Activated B cell treated with CpG ODN at 0.5 μM for 24 hours (primary cell): ENCODE data around the gene VWA8. TPM values are rescaled to one million over a fixed set of nuclear protein-coding genes. Genes with fewer than 3 reads are reported as not detected.
A peak's percentile ranks its signal among the peaks of the same experiment; 100 is the strongest.

Experiments
- ATAC-seq: fragments of 200-7000 bp; cut with Tn5 transposase; one replicate; pipeline ENCODE4 v1.10.0; 2021; ENCODE audit warnings: low read depth, mild to moderate bottlenecking, moderate library complexity
- CTCF ChIA-PET: fragments of 350-600 bp; sonication (Branson Sonifier 250); formaldehyde crosslinking; loops from one replicate; lab custom pipeline; 2021; ENCODE audit warnings: antibody characterized with exemption; lab: Charles Lee
- POLR2A ChIA-PET: fragments of 350-600 bp; sonication (Branson Sonifier 250); formaldehyde crosslinking; loops from one replicate; lab custom pipeline; 2021; ENCODE audit warnings: antibody characterized with exemption; lab: Charles Lee
- DNase-seq: peaks from one replicate; pipeline ENCODE4 v3.0.0; 2022
- H3K27ac Mint-ChIP-seq: one replicate; pipeline ENCODE4 v1.8.0; 2020; ENCODE audit warnings: mixed read lengths
- H3K27me3 Mint-ChIP-seq: one replicate; pipeline ENCODE4 v1.8.0; 2021; ENCODE audit warnings: mixed read lengths
- H3K36me3 Mint-ChIP-seq: one replicate; pipeline ENCODE4 v1.8.0; 2021; ENCODE audit warnings: low read depth, mixed read lengths
- H3K4me1 Mint-ChIP-seq: one replicate; pipeline ENCODE4 v1.8.0; 2021; ENCODE audit warnings: mixed read lengths
- H3K4me3 Mint-ChIP-seq: one replicate; pipeline ENCODE4 v1.8.0; 2020; ENCODE audit warnings: mild to moderate bottlenecking, mixed read lengths
- H3K9me3 Mint-ChIP-seq: one replicate; pipeline ENCODE4 v1.8.0; 2020; ENCODE audit warnings: mixed read lengths
- intact Hi-C: fragments of 100-400 bp; cut with micrococcal nuclease; formaldehyde crosslinking; loops from one replicate; pipeline ENCODE4 v1.15.1; 2024
- total RNA-seq: library from RNA; stranded (reverse); gene quantifications from 2 replicates; pipeline ENCODE4 v1.2.3, GENCODE V29; 2022
- TF ChIP-seq, protein P1 (sequence below): fragments of 200-600 bp; IDR thresholded peaks from one replicate; pipeline ENCODE4 v1.8.0; 2022; ENCODE audit warnings: antibody characterized with exemption, mild to moderate bottlenecking

VWA8 gene
- total RNA-seq, 1 donor from 2014 or later, result 21.7 TPM

GRCh38 chr13:41917641-41918040, 43.3 kb downstream of the VWA8 start:
- no peak overlapping the region for H3K4me3 Mint-ChIP-seq
- H3K27me3 Mint-ChIP-seq, result no peaks in the 10 kb centered on the region
- ATAC-seq (no peak), DNase-seq (no peak)
- no peak overlapping the region for H3K27ac Mint-ChIP-seq
- H3K4me1 Mint-ChIP-seq, result peaks cover 32% of the 10 kb centered on the region
- peaks cover 3% of the 10 kb centered on the region for H3K9me3 Mint-ChIP-seq
- ChIA-PET CTCF (no interaction called here), POLR2A (no interaction called here)
- intact Hi-C loops, result loop anchor here (2.0 to 5.0 kb wide), 4 partner anchors 43 to 355 kb away; partner anchors contain the start of genes AKAP11, DGKH and VWA8
- H3K36me3 Mint-ChIP-seq, result peaks cover 16% of the 10 kb centered on the region
- TF ChIP-seq, protein P1, sequence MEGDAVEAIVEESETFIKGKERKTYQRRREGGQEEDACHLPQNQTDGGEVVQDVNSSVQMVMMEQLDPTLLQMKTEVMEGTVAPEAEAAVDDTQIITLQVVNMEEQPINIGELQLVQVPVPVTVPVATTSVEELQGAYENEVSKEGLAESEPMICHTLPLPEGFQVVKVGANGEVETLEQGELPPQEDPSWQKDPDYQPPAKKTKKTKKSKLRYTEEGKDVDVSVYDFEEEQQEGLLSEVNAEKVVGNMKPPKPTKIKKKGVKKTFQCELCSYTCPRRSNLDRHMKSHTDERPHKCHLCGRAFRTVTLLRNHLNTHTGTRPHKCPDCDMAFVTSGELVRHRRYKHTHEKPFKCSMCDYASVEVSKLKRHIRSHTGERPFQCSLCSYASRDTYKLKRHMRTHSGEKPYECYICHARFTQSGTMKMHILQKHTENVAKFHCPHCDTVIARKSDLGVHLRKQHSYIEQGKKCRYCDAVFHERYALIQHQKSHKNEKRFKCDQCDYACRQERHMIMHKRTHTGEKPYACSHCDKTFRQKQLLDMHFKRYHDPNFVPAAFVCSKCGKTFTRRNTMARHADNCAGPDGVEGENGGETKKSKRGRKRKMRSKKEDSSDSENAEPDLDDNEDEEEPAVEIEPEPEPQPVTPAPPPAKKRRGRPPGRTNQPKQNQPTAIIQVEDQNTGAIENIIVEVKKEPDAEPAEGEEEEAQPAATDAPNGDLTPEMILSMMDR, result no peak

- intact Hi-C loops, result loop anchor here (1.0 to 5.0 kb wide), 5 partner anchors 11 to 356 kb away; partner anchors contain the start of genes AKAP11, DGKH and VWA8
- H3K4me3 Mint-ChIP-seq, result peak overlapping the region; percentile 39
These were observed 44.5 kb downstream of the VWA8 start for GRCh38 chr13:41916173-41916954.

GRCh38 chr13:41915081-41915480, 45.8 kb downstream of the VWA8 start:
- CTCF ChIA-PET, result no interaction called here
- H3K27me3 Mint-ChIP-seq, result no peaks in the 10 kb centered on the region
- H3K36me3 Mint-ChIP-seq, result peaks cover 12% of the 10 kb centered on the region
- ATAC-seq, result no peak
- no peak overlapping the region for H3K27ac Mint-ChIP-seq
- POLR2A ChIA-PET, result no interaction called here
- H3K4me1 Mint-ChIP-seq, result peaks cover 27% of the 10 kb centered on the region
- TF ChIP-seq, protein P1, result no peak
- intact Hi-C loops, result loop anchor here (5.0 kb wide), 1 partner anchor 357 kb away; the partner anchor contains the start of gene AKAP11
- no peak overlapping the region for H3K4me3 Mint-ChIP-seq
- H3K9me3 Mint-ChIP-seq, result no peaks in the 10 kb centered on the region
- DNase-seq, result no peak

More at GRCh38 chr13:41916173-41916954, 44.5 kb downstream of the VWA8 start:
- TF ChIP-seq, protein P1, result no peak
- DNase-seq (no peak), ATAC-seq (peak; percentile 89)
- H3K36me3 Mint-ChIP-seq, result peaks cover 12% of the 10 kb centered on the region
- ChIA-PET POLR2A (interaction anchor here (0.7 to 0.9 kb wide), 2 partner anchors 44 to 907 kb away, joined by 3 to 7 read pairs; partner anchors contain the start of gene VWA8), CTCF (interaction anchor here (1.0 kb wide), 1 partner anchor 248 kb away, joined by 3 read pairs; no protein-coding TSS in a partner anchor)
- H3K9me3 Mint-ChIP-seq, result peaks cover under 1% of the 10 kb centered on the region
- no peaks in the 10 kb centered on the region for H3K27me3 Mint-ChIP-seq
- H3K27ac Mint-ChIP-seq, result peak overlapping the region; percentile 13
- H3K4me1 Mint-ChIP-seq, result peaks cover 32% of the 10 kb centered on the region

DNA sequence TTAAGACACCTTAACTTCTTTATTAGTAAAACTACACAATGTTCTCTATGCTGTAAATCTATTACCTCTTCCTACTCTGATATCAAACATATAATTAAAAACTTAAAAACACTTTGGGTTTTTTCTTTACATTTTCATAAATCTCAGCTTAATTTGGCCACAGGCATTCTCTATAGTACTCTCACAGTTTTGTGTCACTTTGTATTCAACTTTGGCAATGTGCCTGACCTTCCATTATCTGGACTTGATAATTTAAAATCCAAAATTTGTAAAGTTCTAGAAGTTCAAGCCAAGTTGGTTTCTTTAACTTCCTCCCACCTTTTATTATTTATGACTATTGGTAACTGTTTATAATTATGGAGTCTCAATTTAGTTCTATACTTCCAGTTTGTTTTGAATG, 46.4 kb downstream of the VWA8 start:
- Mint-ChIP-seq H3K36me3 (peaks cover 13% of the 10 kb centered on the region), H3K4me1 (peaks cover 25% of the 10 kb centered on the region), H3K27me3 (no peaks in the 10 kb centered on the region), H3K9me3 (no peaks in the 10 kb centered on the region), H3K4me3 (no peak overlapping the region), H3K27ac (no peak overlapping the region)
- ATAC-seq, result no peak
- TF ChIP-seq, protein P1, result no peak
- no peak for DNase-seq
- ChIA-PET POLR2A (no interaction called here), CTCF (no interaction called here)
- intact Hi-C loops, result no loop called here

- Mint-ChIP-seq H3K27ac (no peak overlapping the region), H3K27me3 (no peaks in the 10 kb centered on the region), H3K4me1 (no peaks in the 10 kb centered on the region), H3K36me3 (peaks cover 51% of the 10 kb centered on the region), H3K4me3 (no peak overlapping the region), H3K9me3 (no peaks in the 10 kb centered on the region)
- ATAC-seq, result no peak
- DNase-seq, result no peak
- POLR2A ChIA-PET, result no interaction called here
- TF ChIP-seq, protein P1, result no peak
- intact Hi-C loops, result loop anchor here (5.0 kb wide), 1 partner anchor 242 kb away; no protein-coding TSS in a partner anchor
- CTCF ChIA-PET, result no interaction called here
These were observed 51.4 kb downstream of the VWA8 start for GRCh38 chr13:41909506-41909905.
